AG04449 (cell line): Measurements from ENCODE around the gene EFNA2.

Source experiments
- CTCF ChIA-PET: fragments of 350-600 bp; formaldehyde crosslinking; extraction: SDS; loops from one replicate; lab custom pipeline; 2021; ENCODE audit warnings: antibody characterized with exemption; lab: Yijun Ruan, JAX
- POLR2A ChIA-PET: fragments of 400-600, 350-600 bp; formaldehyde crosslinking; extraction: SDS; loops from one replicate; lab custom pipeline; 2020; ENCODE audit warnings: antibody characterized with exemption, inconsistent platforms; lab: Yijun Ruan, JAX
- DNase-seq: peaks from one replicate; pipeline ENCODE4 v3.0.0-alpha.2; 2010; ENCODE audit warnings: low read depth, low spot score
- H3K4me3 ChIP-seq: 2 replicates; pipeline ENCODE4 v1.5.1; 2011; ENCODE audit warnings: low read depth, mild to moderate bottlenecking, control low read depth, low read length
- TF ChIP-seq, protein P1 (sequence below): IDR thresholded peaks from one replicate; pipeline ENCODE4 v1.5.1; 2011; ENCODE audit warnings: mild to moderate bottlenecking, moderate library complexity, low read length, control low read depth, inconsistent platforms; ENCODE audit not compliant: insufficient read depth; ENCODE audit errors: missing control alignments

EFNA2 gene

DNA sequence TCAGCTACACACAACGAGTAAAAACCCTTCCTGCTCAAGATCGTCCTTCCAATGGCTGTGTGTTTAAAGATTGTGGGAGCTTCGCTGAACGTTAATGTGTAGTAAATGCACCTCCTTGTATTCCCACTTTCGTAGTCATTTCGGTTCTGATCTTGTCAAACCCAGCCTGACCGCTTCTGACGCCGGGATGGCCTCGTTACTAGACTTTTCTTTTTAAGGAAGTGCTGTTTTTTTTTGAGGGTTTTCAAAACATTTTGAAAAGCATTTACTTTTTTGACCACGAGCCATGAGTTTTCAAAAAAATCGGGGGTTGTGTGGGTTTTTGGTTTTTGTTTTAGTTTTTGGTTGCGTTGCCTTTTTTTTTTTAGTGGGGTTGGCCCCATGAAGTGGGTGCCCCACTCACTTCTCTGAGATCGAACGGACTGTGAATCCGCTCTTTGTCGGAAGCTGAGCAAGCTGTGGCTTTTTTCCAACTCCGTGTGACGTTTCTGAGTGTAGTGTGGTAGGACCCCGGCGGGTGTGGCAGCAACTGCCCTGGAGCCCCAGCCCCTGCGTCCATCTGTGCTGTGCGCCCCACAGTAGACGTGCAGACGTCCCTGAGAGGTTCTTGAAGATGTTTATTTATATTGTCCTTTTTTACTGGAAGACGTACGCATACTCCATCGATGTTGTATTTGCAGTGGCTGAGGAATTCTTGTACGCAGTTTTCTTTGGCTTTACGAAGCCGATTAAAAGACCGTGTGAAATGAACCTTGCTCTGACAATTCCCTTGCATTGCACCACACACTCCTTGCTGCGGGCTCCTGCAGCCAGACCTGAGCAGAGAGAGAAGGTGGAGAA lies 13.0 kb upstream of the EFNA2 start:
- TF ChIP-seq, protein P1, sequence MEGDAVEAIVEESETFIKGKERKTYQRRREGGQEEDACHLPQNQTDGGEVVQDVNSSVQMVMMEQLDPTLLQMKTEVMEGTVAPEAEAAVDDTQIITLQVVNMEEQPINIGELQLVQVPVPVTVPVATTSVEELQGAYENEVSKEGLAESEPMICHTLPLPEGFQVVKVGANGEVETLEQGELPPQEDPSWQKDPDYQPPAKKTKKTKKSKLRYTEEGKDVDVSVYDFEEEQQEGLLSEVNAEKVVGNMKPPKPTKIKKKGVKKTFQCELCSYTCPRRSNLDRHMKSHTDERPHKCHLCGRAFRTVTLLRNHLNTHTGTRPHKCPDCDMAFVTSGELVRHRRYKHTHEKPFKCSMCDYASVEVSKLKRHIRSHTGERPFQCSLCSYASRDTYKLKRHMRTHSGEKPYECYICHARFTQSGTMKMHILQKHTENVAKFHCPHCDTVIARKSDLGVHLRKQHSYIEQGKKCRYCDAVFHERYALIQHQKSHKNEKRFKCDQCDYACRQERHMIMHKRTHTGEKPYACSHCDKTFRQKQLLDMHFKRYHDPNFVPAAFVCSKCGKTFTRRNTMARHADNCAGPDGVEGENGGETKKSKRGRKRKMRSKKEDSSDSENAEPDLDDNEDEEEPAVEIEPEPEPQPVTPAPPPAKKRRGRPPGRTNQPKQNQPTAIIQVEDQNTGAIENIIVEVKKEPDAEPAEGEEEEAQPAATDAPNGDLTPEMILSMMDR = no peak
- no peak overlapping the region for H3K4me3 ChIP-seq
- DNase-seq = no peak
- ChIA-PET CTCF (interaction anchor here (1.6 to 4.3 kb wide), 4 partner anchors 7 to 164 kb away, joined by 8 to 46 read pairs (median 10); partner anchors contain the start of gene ATP5F1D), POLR2A (interaction anchor here (0.8 to 1.7 kb wide), 6 partner anchors 14 to 28 kb away, joined by 3 to 12 read pairs (median 4); no protein-coding TSS in a partner anchor)

DNA sequence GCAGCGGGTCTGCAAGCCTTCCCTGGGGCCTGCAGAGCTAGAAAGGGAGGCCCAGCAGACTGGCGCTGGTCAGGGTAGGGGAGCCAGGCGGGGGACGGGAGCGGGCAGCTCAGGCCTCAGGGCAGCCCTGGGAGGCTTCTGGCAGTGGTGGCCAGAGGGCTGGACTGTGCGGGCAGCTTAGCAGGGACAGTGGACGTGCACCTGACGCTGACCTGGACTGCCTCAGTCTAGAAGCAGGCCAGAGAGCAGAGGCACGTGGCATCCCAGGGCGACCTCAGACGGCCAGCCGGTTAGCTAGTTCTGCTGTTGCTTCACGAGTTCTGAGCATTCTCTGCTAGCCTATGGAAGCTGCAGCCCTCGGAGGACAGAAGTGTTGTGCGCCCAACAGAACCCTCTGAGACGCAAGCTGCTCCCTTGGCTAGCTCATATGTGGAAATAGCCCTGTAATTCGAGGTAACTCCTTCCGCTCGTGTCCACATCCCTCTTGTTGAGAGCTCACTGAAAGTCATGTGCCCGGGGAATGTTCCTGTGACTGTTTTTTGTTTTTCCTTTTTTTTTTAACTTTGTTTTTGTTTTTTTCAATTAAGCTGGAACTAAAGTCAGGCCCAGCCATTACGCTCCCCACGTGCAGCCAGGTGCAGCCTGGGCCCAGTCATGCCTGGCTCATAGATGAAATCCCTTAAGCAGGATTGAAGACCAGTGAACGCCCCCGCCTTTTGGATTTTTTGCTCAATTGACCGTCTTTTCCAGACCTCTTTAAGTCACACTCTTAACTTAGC lies 12.2 kb upstream of the EFNA2 start:
- CTCF ChIA-PET = interaction anchor here (0.6 to 4.3 kb wide), 5 partner anchors 29 to 198 kb away, joined by 3 to 46 read pairs (median 9); partner anchors contain the start of gene ATP5F1D

DNA sequence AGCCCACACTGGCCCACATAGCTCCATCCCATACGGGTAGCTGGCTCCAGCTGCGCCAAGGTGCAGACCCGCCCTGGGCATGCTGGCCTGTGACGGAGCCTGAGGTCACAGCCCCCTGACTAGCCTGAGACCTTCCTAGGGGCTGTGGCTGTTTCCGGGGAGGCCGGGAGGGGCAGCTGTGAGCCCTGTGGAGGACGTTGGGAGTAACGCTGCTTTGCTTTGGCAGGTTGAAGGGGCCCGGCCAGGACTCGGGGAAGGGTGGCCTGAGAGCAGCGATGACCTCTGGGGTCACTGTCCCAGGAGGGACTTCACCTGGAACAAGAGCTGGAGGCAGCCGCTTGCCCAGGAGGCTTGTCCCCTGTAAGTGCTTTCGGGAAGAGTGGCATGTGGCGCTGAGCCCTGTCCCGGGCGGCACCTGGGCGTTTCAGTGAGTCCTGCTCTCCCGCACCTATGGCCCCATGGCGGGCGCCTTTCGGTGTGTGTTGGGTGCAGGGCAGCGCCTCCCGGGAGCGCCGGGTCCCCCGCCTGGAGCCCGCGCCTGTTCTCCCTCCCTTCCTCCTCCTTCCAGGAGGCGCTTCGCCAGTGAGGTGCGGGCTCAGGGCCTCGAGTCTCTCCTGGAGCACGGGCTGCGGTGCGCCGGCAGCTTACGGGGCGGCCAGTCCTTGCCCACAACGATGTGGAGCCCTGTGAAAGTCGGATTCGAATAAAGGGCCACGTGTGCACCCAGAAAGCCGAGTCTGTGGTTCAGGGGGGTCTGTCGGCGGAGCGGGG lies 11.4 kb upstream of the EFNA2 start:
- TF ChIP-seq, protein P1 = no peak
- POLR2A ChIA-PET = interaction anchor here (1.4 to 2.5 kb wide), 3 partner anchors 8 to 30 kb away, joined by 9 to 12 read pairs (median 10); no protein-coding TSS in a partner anchor
- H3K4me3 ChIP-seq = peak overlapping the region; percentile 53
- CTCF ChIA-PET = interaction anchor here (0.9 to 4.3 kb wide), 3 partner anchors 30 to 163 kb away, joined by 3 to 46 read pairs (median 10); no protein-coding TSS in a partner anchor
- no peak for DNase-seq

More for the DNA sequence above, 12.2 kb upstream of the EFNA2 start:
- TF ChIP-seq, protein P1 = no peak
- POLR2A ChIA-PET = interaction anchor here (0.8 to 2.5 kb wide), 5 partner anchors 7 to 29 kb away, joined by 3 to 12 read pairs (median 9); no protein-coding TSS in a partner anchor
- H3K4me3 ChIP-seq = no peak overlapping the region
- DNase-seq = no peak

DNA sequence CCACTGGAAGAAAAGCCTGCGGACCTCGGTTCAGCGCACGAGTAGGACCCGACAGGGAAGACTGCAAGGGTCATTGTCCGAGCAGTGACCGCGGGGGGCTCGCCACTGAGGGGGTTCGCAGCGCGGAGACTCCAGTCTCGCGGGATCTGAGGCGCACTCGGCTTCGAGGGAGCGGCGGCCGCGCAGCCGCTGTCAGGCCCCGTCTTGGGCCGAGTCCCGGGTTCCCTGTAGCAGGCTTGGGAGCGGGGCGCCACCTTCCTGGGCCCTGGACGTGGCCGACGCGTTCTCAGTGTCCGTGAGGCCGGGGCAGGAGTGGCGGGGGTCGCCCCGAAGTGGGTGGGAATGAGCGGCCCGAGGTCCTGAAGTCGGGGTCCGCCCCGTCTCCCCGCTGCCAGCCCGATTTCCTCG lies 10.8 kb upstream of the EFNA2 start:
- DNase-seq = no peak
- TF ChIP-seq, protein P1 = no peak
- ChIA-PET CTCF (interaction anchor here (0.9 to 4.3 kb wide), 4 partner anchors 8 to 34 kb away, joined by 3 to 46 read pairs (median 8); no protein-coding TSS in a partner anchor), POLR2A (interaction anchor here (0.6 to 2.5 kb wide), 9 partner anchors 9 to 193 kb away, joined by 3 to 12 read pairs (median 5); a partner anchor contains a TSS)
- H3K4me3 ChIP-seq = peak overlapping the region; percentile 53

DNA sequence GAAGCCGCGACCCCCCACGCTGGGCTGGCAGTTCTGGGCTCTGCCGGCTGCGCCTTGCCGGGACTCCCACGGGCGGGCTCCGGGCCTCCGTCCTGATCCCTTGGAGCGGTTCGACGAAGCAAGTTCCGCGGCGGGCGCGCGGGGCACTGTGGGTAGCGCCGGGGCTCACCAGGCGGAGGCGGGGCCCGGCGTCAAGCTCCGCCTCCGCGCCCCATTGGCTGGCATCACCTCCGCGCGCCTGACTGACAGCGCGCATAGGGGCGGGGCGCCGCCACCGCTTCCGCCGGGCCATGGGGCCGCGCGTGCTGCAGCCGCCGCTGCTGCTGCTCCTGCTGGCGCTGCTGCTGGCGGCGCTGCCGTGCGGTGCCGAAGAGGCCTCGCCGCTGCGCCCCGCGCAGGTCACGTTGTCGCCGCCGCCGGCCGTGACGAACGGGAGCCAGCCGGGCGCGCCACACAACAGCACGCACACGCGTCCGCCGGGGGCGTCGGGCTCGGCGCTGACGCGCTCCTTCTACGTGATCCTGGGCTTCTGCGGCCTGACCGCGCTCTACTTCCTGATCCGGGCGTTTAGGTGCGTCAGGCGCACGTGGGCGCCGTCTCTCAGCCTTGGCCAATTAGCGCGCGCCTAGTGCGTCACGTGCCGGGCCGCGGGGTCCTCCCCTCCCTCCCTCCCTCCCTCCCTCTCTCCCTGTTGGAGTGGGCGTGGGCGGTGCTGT lies 10.3 kb upstream of the EFNA2 start, which contains the start of gene FAM174C:
TSS of gene FAM174C (plus strand) at position 271 of the 716 bp plus-strand sequence. CDS start at position 291, 20 bp downstream.
- ChIA-PET POLR2A (interaction anchor here (0.6 to 2.5 kb wide), 9 partner anchors 9 to 193 kb away, joined by 3 to 10 read pairs (median 4); partner anchors contain the start of gene DAZAP1), CTCF (interaction anchor here (1.0 to 1.8 kb wide), 3 partner anchors 9 to 31 kb away, joined by 3 to 11 read pairs (median 4); no protein-coding TSS in a partner anchor)
- peak; percentile 80 for DNase-seq
- TF ChIP-seq, protein P1 = no peak
- H3K4me3 ChIP-seq = peak within 1 kb of the TSS; percentile 70
